ENCODE measurements around the gene SLC1A3. TPM values are rescaled to one million over a fixed set of nuclear protein-coding genes. Genes with fewer than 3 reads are reported as not detected.
"Not testable (repeated sequence)": the region's sequence is repeated elsewhere in the genome, so short reads cannot be mapped to it uniquely, and the experiment has no call there.

Gene SLC1A3
- total RNA-seq, 1 donor from 2014 or later = 4.0 TPM

- no peaks in the 10 kb centered on the region for H3K9me3 Mint-ChIP-seq (ENCODE audit: unreplicated experiment)
- H3K4me1 Mint-ChIP-seq (ENCODE audit: unreplicated experiment) = no peaks in the 10 kb centered on the region
- TF ChIP-seq CTCF (IDR thresholded peaks at IDR 0.05; ENCODE audit: unreplicated experiment) = no peak
- DNase-seq (ENCODE audit: low spot score) = no peak
- H3K4me3 Mint-ChIP-seq (ENCODE audit: unreplicated experiment) = no peak overlapping the region
- H3K36me3 Mint-ChIP-seq (ENCODE audit: low read depth, unreplicated experiment) = no peaks in the 10 kb centered on the region
- H3K27ac Mint-ChIP-seq (ENCODE audit: unreplicated experiment) = no peak overlapping the region
- no peaks in the 10 kb centered on the region for H3K27me3 Mint-ChIP-seq (ENCODE audit: unreplicated experiment)
Observed at GRCh38 chr5:36641431-36641830, 35.0 kb downstream of the SLC1A3 start.

GRCh38 chr5:36642089-36642488, 35.7 kb downstream of the SLC1A3 start:
- no peak overlapping the region for H3K27ac Mint-ChIP-seq (ENCODE audit: unreplicated experiment)

DNA sequence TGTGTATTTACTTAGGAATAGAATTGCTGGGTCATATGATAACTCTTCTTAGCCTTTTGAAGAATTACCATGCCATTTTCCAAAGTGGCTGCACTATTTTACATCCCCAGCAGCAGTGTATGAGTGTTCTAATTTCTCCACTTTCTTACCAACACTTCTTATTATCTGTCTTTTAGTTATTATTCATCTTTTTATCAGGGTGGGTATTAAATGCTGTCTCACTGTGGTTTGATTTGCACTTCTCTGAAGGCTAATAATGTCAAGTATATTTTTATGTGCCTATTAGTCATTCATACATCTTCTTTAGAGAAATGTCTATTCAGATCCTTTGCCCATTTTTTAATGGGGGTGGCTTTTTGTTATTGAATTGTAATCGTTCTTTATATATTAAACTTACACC, 36.8 kb downstream of the SLC1A3 start:
- Mint-ChIP-seq H3K4me1 (ENCODE audit: unreplicated experiment) (no peaks in the 10 kb centered on the region), H3K9me3 (ENCODE audit: unreplicated experiment) (no peaks in the 10 kb centered on the region)

More at GRCh38 chr5:36642089-36642488, 35.7 kb downstream of the SLC1A3 start:
- H3K36me3 Mint-ChIP-seq (ENCODE audit: low read depth, unreplicated experiment) = no peaks in the 10 kb centered on the region
- no peak for DNase-seq (ENCODE audit: low spot score)
- H3K4me1 Mint-ChIP-seq (ENCODE audit: unreplicated experiment) = no peaks in the 10 kb centered on the region
- TF ChIP-seq CTCF (IDR thresholded peaks at IDR 0.05; ENCODE audit: unreplicated experiment) = no peak
- no peaks in the 10 kb centered on the region for H3K9me3 Mint-ChIP-seq (ENCODE audit: unreplicated experiment)
- H3K4me3 Mint-ChIP-seq (ENCODE audit: unreplicated experiment) = no peak overlapping the region
- no peaks in the 10 kb centered on the region for H3K27me3 Mint-ChIP-seq (ENCODE audit: unreplicated experiment)

GRCh38 chr5:36643841-36644240, 37.4 kb downstream of the SLC1A3 start:
- not testable (repeated sequence) for H3K27me3 Mint-ChIP-seq (ENCODE audit: unreplicated experiment); H3K27ac Mint-ChIP-seq (ENCODE audit: unreplicated experiment); H3K4me3 Mint-ChIP-seq (ENCODE audit: unreplicated experiment); H3K9me3 Mint-ChIP-seq (ENCODE audit: unreplicated experiment); H3K36me3 Mint-ChIP-seq (ENCODE audit: low read depth, unreplicated experiment); DNase-seq (ENCODE audit: low spot score); H3K4me1 Mint-ChIP-seq (ENCODE audit: unreplicated experiment)

More for the DNA sequence above, 36.8 kb downstream of the SLC1A3 start:
- no peak for DNase-seq (ENCODE audit: low spot score)
- no peak for TF ChIP-seq CTCF (IDR thresholded peaks at IDR 0.05; ENCODE audit: unreplicated experiment)
- no peak overlapping the region for H3K27ac Mint-ChIP-seq (ENCODE audit: unreplicated experiment)
- no peaks in the 10 kb centered on the region for H3K36me3 Mint-ChIP-seq (ENCODE audit: low read depth, unreplicated experiment)
- H3K27me3 Mint-ChIP-seq (ENCODE audit: unreplicated experiment) = no peaks in the 10 kb centered on the region
- no peak overlapping the region for H3K4me3 Mint-ChIP-seq (ENCODE audit: unreplicated experiment)

DNA sequence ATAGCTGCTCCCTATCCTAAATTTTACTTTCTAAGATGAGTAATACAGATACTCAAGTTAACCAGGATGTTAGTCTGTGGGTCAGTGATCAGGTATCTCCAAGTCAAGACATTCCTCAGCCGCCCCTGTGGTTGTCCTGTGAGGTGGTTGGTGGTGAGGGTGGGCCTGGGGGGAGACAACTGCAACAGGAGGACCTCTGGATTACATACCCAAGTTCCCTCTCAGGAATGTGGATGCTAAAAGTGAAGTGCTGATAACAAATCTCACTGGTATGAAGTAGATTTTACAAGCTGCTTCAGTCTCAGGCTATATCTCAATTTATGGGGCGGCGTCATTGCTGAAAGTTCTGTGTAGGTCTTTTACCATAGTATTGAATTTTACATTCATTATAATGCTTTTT, 38.3 kb downstream of the SLC1A3 start:
- no peaks in the 10 kb centered on the region for H3K36me3 Mint-ChIP-seq (ENCODE audit: low read depth, unreplicated experiment)
- H3K27me3 Mint-ChIP-seq (ENCODE audit: unreplicated experiment) = no peaks in the 10 kb centered on the region
- no peak for TF ChIP-seq CTCF (IDR thresholded peaks at IDR 0.05; ENCODE audit: unreplicated experiment)
- H3K4me3 Mint-ChIP-seq (ENCODE audit: unreplicated experiment) = no peak overlapping the region
- no peaks in the 10 kb centered on the region for H3K9me3 Mint-ChIP-seq (ENCODE audit: unreplicated experiment)
- no peaks in the 10 kb centered on the region for H3K4me1 Mint-ChIP-seq (ENCODE audit: unreplicated experiment)
- no peak overlapping the region for H3K27ac Mint-ChIP-seq (ENCODE audit: unreplicated experiment)
- DNase-seq (ENCODE audit: low spot score) = no peak

GRCh38 chr5:36646100-36646499, 39.7 kb downstream of the SLC1A3 start:
- no peak for DNase-seq (ENCODE audit: low spot score)
- H3K4me3 Mint-ChIP-seq (ENCODE audit: unreplicated experiment) = no peak overlapping the region
- H3K4me1 Mint-ChIP-seq (ENCODE audit: unreplicated experiment) = no peaks in the 10 kb centered on the region
- TF ChIP-seq CTCF (IDR thresholded peaks at IDR 0.05; ENCODE audit: unreplicated experiment) = no peak
- H3K27me3 Mint-ChIP-seq (ENCODE audit: unreplicated experiment) = no peaks in the 10 kb centered on the region
- no peaks in the 10 kb centered on the region for H3K9me3 Mint-ChIP-seq (ENCODE audit: unreplicated experiment)
- no peak overlapping the region for H3K27ac Mint-ChIP-seq (ENCODE audit: unreplicated experiment)
- no peaks in the 10 kb centered on the region for H3K36me3 Mint-ChIP-seq (ENCODE audit: low read depth, unreplicated experiment)
